Measurements from ENCODE around the gene MTFR2. TPM values are rescaled to one million over a fixed set of nuclear protein-coding genes. Genes with fewer than 3 reads are reported as not detected.
"Not testable (repeated sequence)": the region's sequence is repeated elsewhere in the genome, so short reads cannot be mapped to it uniquely, and the experiment has no call there.

The MTFR2 gene
- total RNA-seq, 1 donor = 4.3 TPM

- TF ChIP-seq, protein P1, sequence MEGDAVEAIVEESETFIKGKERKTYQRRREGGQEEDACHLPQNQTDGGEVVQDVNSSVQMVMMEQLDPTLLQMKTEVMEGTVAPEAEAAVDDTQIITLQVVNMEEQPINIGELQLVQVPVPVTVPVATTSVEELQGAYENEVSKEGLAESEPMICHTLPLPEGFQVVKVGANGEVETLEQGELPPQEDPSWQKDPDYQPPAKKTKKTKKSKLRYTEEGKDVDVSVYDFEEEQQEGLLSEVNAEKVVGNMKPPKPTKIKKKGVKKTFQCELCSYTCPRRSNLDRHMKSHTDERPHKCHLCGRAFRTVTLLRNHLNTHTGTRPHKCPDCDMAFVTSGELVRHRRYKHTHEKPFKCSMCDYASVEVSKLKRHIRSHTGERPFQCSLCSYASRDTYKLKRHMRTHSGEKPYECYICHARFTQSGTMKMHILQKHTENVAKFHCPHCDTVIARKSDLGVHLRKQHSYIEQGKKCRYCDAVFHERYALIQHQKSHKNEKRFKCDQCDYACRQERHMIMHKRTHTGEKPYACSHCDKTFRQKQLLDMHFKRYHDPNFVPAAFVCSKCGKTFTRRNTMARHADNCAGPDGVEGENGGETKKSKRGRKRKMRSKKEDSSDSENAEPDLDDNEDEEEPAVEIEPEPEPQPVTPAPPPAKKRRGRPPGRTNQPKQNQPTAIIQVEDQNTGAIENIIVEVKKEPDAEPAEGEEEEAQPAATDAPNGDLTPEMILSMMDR (IDR thresholded peaks at IDR 0.05; ENCODE audit: insufficient read depth, low read depth, low read length) = no peak
- no peak overlapping the region for H3K4me3 ChIP-seq (ENCODE audit: low read depth, low read length)
- DNase-seq (ENCODE audit: low read depth) = no peak
These were observed 23.3 kb downstream of the MTFR2 start for GRCh38 chr6:136226674-136227377.

DNA sequence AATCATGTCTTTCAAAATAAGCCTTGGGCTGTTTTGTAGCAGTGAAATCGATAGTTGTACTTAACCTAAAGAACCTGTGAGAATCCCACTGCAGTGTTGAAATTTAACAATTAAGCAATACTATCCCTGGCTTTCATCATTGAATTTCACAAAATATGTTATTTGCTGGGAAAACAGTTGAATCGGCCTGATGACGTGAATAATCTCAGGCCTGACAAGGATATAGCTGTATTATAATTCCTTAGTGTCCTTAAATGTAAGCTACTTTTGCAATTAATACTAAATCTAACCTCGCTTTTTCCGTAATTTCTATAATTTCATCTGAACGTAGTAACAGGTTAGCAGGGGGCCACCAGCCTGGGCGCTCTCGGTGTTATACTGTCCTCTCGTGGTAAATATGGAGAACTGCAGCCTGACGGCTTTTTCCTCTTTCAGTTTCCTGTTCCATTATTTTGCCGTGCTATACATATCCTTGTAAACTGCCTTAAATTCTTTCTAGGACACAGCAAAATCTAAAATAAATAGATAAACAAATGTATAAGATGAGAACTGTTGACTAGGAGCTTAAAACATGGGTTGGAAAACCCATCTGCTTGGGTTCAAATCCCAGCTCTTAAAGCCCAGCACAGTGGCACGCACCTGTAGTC lies 24.0 kb downstream of the MTFR2 start:
- TF ChIP-seq, protein P1 (IDR thresholded peaks at IDR 0.05; ENCODE audit: insufficient read depth, low read depth, low read length) = peak; percentile 100
- H3K4me3 ChIP-seq (ENCODE audit: low read depth, low read length) = peak overlapping the region; percentile 41
- DNase-seq (ENCODE audit: low read depth) = peak; percentile 91

- TF ChIP-seq, protein P1 (IDR thresholded peaks at IDR 0.05; ENCODE audit: insufficient read depth, low read depth, low read length) = no peak
- H3K4me3 ChIP-seq (ENCODE audit: low read depth, low read length) = no peak overlapping the region
- DNase-seq (ENCODE audit: low read depth) = peak; percentile 37
These were observed 24.6 kb downstream of the MTFR2 start for GRCh38 chr6:136225496-136225895.

DNA sequence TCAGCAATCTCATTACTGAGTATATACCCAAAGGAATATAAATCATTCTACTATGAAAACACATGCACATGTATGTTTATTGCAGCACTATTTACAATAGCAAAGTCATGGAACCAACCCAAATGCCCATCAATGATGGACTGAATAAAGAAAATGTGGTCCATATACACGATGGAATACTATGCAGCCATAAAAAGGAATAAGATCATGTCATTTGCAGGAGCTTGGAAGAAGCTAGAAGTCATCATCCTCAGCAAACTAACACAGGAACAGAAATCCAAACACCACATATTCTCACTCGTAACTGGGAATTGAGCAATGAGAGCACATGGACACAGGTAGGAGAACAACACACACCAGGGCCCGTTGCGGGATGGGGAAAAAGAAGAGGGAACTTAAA lies 25.1 kb downstream of the MTFR2 start:
- DNase-seq (ENCODE audit: low read depth); H3K4me3 ChIP-seq (ENCODE audit: low read depth, low read length): not testable (repeated sequence)

DNA sequence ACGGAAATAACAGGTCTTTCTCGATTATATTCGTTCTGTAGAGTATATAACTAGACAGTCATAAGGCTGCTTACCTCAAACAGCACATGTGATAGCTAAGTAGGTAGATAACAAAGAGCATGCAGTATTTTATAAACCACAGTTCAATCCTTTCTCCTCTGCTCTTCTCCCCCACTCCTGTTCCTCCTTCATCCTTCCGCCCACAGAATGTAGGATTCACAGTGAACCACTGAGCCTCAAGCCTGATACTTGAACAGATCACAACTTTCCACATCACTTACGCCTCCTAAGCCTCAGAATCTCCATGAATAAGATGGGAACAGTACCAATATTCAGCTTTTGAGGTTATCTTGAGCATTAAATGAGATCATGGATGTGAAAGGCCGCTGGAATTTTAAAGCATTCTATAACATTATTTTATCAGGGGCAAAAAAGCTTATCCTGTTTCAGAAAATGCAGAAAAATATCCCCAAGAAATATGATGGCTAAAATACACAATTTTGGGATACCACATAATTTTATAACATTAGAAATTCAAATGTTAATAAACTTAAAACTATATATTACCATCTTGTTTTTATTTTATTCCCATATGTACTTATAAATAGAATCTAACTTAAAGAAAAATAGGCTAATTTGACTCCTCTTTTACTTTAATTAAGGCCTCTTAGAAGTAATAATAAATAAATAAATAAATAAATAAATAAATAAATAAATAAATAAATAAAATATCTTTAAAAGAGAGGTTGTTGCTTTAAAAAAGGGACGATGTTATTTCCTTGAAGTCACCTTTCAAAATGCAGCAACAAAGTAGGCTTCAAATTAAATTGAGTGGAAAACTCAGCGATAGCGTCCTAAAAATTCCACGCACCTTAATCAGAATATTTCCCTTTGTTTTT lies 33.4 kb downstream of the MTFR2 start:
- no peak overlapping the region for H3K4me3 ChIP-seq (ENCODE audit: low read depth, low read length)
- DNase-seq (ENCODE audit: low read depth) = no peak
- TF ChIP-seq, protein P1 (IDR thresholded peaks at IDR 0.05; ENCODE audit: insufficient read depth, low read depth, low read length) = no peak

- no peak for DNase-seq (ENCODE audit: low read depth)
- H3K4me3 ChIP-seq (ENCODE audit: low read depth, low read length) = no peak overlapping the region
- TF ChIP-seq, protein P1 (IDR thresholded peaks at IDR 0.05; ENCODE audit: insufficient read depth, low read depth, low read length) = no peak
These were observed 36.3 kb downstream of the MTFR2 start for GRCh38 chr6:136213853-136214252.

GRCh38 chr6:136213012-136213539 lies 37.0 kb downstream of the MTFR2 start:
- H3K4me3 ChIP-seq (ENCODE audit: low read depth, low read length) = no peak overlapping the region
- no peak for DNase-seq (ENCODE audit: low read depth)
- TF ChIP-seq, protein P1 (IDR thresholded peaks at IDR 0.05; ENCODE audit: insufficient read depth, low read depth, low read length) = no peak
